Measurements from ENCODE around the gene MYH1. TPM values are rescaled to one million over a fixed set of nuclear protein-coding genes. Genes with fewer than 3 reads are reported as not detected.

Gene MYH1
- total RNA-seq, result not detected in 2 replicates

GRCh38 chr17:10518271-10519037 is at the start of gene MYH1:
Gene MYH1 (minus strand): TSS chr17:10518542. CDS start chr17:10516642, 1,900 bp downstream.

GRCh38 chr17:10549096-10549842 is 30.9 kb upstream of the MYH1 start, which contains the start of gene MYH2:
Gene MYH2 (minus strand): TSS chr17:10549658. CDS start chr17:10547920, 1,738 bp downstream.

GRCh38 chr17:10469459-10469858 is 48.9 kb downstream of the MYH1 start, which contains the start of gene MYH4:
Gene MYH4 (minus strand): TSS chr17:10469559. CDS start chr17:10466745, 2,814 bp downstream.

Other genes starting within 250 kb of the MYH1 start
- not detected in 2 replicates for gene MYH13, start 145.5 kb downstream of the MYH1 start, total RNA-seq
- gene MYH8, start 96.6 kb downstream of the MYH1 start, total RNA-seq, result not detected in 2 replicates
- gene MYH4, start 49.0 kb downstream of the MYH1 start, total RNA-seq, result not detected in 2 replicates
- gene MYH2, start 31.1 kb upstream of the MYH1 start, total RNA-seq, result not detected in 2 replicates
- gene MYH3, start 138.8 kb upstream of the MYH1 start, total RNA-seq, result 0.23 and 0.34 TPM in 2 replicates
- 25.8 and 29.3 TPM in 2 replicates for gene SCO1, start 179.0 kb upstream of the MYH1 start, total RNA-seq
- 7.4 and 11.4 TPM in 2 replicates for gene ADPRM, start 179.1 kb upstream of the MYH1 start, total RNA-seq
- 0.86 and 2.3 TPM in 2 replicates for gene TMEM220, start 211.5 kb upstream of the MYH1 start, total RNA-seq

Measured in hair follicular keratinocyte (primary cell).